Stomach (tissue), 9 donors: Measurements from ENCODE around the gene ZNF646. TPM values are rescaled to one million over a fixed set of nuclear protein-coding genes. Genes with fewer than 3 reads are reported as not detected.

ENCODE experiments used
- DNase-seq, 2 donors: peaks; one replicate each; pipeline versions ENCODE4 v3.0.0 to v3.0.0-alpha.2; 2013 to 2019
- H3K27ac ChIP-seq, 5 donors: fragments of 200-600 bp in 4 of 5; sonication (generic) in 4 of 5; one replicate each; pipeline ENCODE4 v1.5.1; 2013 to 2019; ENCODE audit warnings: mild to moderate bottlenecking in 1 of 5, moderate library complexity in 1 of 5
- H3K27me3 ChIP-seq, 3 donors: fragments of 200-600 bp; sonication (generic); one replicate each; pipeline ENCODE4 v1.5.1; 2017 to 2019; ENCODE audit warnings: mixed run types in 1 of 3
- H3K36me3 ChIP-seq, 4 donors: fragments of 200-600 bp; sonication (generic); 1 replicate in 3 of 4; 2 replicates in 1 of 4; pipeline ENCODE4 v1.5.1; 2016 to 2019
- H3K4me1 ChIP-seq, 4 donors: fragments of 200-600 bp; sonication (generic); one replicate each; pipeline ENCODE4 v1.5.1; 2016 to 2019
- H3K4me3 ChIP-seq, 4 donors: fragments of 200-600 bp; sonication (generic) in 3 of 4; one replicate each; pipeline ENCODE4 v1.5.1; 2016 to 2019; ENCODE audit warnings: mild to moderate bottlenecking in 1 of 4
- H3K9me3 ChIP-seq, 4 donors: fragments of 200-600 bp; sonication (generic); one replicate each; pipeline ENCODE4 v1.5.1; 2016 to 2019
- CTCF ChIP-seq, 7 experiments: fragments of 450-650 bp in 4 of 7; fragments of 200-600 bp in 3 of 7; sonication (generic) in 3 of 7; IDR thresholded peaks; one replicate each; pipeline ENCODE4 v1.5.1; 2016 to 2019; ENCODE audit warnings: antibody characterized with exemption in 7 of 7, control low read depth in 2 of 7, mild to moderate bottlenecking in 1 of 7
- EP300 ChIP-seq: sonication (generic); formaldehyde crosslinking; IDR thresholded peaks from one replicate; pipeline ENCODE4 v1.6.1; 2017; ENCODE audit warnings: antibody characterized with exemption
- POLR2A ChIP-seq, 4 donors: fragments of 450-650 bp; IDR thresholded peaks; one replicate each; pipeline ENCODE4 v1.6.1; 2016; ENCODE audit warnings: antibody characterized with exemption in 4 of 4, control low read depth in 2 of 4, mild to moderate bottlenecking in 1 of 4, moderate library complexity in 1 of 4
- POLR2AphosphoS5 ChIP-seq, 3 donors: sonication (generic); formaldehyde crosslinking; IDR thresholded peaks; one replicate each; pipeline ENCODE4 v1.6.1; 2016; ENCODE audit warnings: antibody characterized with exemption in 3 of 3
- WGBS, 5 donors: extraction: QIAGEN DNeasy Blood & Tissue Kit in 3 of 5; methylation state at CpG; one replicate each; pipeline versions ENCODE4 v1.1.5 to v1.1.7; 2013 to 2018; 5-methylcytosine and 5-hydroxymethylcytosine counted together
- intact Hi-C: fragments of 100-400 bp; cut with DNase I; formaldehyde crosslinking; loops from one replicate; pipeline ENCODE4 v1.15.1; 2023; ENCODE audit warnings: low total_unique reads
- polyA plus RNA-seq, 3 donors: library from polyadenylated mRNA; stranded (reverse); fragments of 200-250 nt; gene quantifications; one replicate each; pipeline ENCODE4 v1.2.3, GENCODE V29; 2013
- total RNA-seq, 5 donors: library from RNA; depleted of rRNA; stranded (reverse); fragments of >200 nt; gene quantifications; one replicate each; pipeline versions ENCODE4 v1.1.0 to v1.2.3, GENCODE V29; 2014 to 2016
- donor health status: healthy with polysubstance abuse.
- donor health status: Bipolar disorder and iron deficiency.
- donor health status: healthy.

The ZNF646 gene
- total and polyA plus RNA-seq, 8 donors = 2.1 to 13.4 (median 7.7) TPM

DNA sequence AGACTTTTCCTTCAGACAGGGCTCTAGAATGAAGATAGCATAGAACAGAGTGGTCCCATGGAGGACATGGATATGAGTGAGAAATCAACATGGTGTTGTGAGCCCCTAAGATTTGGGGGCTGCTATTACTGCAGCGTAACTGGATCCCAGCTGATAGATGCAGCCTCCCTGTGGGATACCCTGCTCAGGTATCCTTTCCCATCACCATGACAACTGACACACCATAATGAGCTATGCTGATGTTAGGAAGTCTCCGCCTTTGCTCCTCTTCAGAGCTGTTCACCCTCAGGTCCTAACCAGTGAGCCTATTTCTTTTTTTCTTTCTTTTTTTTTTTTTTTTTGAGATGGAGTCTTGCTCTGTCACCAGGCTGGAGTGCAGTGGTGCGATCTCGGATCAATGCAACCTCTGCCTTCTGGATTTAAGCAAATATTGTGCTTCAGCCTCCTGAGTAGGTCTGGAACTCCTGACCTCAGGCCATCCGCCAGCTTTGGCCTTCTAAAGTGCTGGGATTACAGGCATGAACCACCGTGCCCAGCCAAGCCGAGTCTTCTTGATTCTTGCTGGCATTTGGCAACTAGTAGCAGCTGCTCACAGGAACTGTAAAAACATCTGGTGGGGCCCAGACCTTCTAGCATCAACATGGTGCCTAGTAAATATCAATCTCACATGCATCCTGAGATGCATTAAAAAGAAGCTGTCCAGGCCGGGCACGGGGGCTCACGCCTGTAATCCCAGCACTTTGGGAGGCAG, 23.8 kb upstream of the ZNF646 start:
- WGBS, 5 donors = 64 to 74% (median 67%) methylated on average over 10 of the region's 10 CpGs
- TF ChIP-seq EP300 = no peak
- TF ChIP-seq POLR2A (IDR thresholded peaks at IDR 0.05) = no peak
- TF ChIP-seq CTCF (IDR thresholded peaks at IDR 0.05) = no peak
- Histone ChIP-seq H3K27me3 (no peaks in the 10 kb centered on the region), H3K4me3 (no peak overlapping the region), H3K4me1 (no peaks in the 10 kb centered on the region), H3K36me3 (no peaks in the 10 kb centered on the region), H3K9me3 (no peaks in the 10 kb centered on the region), H3K27ac (no peak overlapping the region)
- DNase-seq = no peak
- intact Hi-C loops = no loop called here

DNA sequence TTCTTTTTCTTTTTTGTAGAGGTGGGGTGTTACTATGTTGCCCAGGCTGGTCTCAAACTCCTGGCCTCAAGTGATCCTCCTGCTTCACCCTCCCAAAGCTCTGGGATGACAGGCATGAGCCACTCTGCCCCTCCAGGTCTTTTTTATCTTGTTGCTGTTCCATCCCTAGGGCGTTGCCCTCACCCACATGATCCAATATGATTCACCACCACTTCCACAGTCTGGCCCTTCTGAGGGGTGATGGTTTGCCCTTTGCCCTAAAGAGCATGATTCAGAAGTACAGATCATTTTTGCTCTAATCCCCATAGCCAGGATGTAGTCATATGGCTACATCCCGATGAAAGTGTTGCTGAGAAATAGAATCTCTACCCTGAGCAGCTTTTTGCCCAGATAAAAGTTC, 22.1 kb upstream of the ZNF646 start:
- no peak for DNase-seq
- no peak overlapping the region for H3K4me3 ChIP-seq
- TF ChIP-seq CTCF (IDR thresholded peaks at IDR 0.05) (no peak), POLR2A (IDR thresholded peaks at IDR 0.05) (no peak)
- no peaks in the 10 kb centered on the region for H3K36me3 ChIP-seq
- intact Hi-C loops = no loop called here
- H3K27me3 ChIP-seq = no peaks in the 10 kb centered on the region
- no peak overlapping the region for H3K27ac ChIP-seq
- 38 to 66% (median 62%) methylated on average over 2 of the region's 2 CpGs for WGBS, 5 donors
- no peaks in the 10 kb centered on the region for H3K4me1 ChIP-seq
- H3K9me3 ChIP-seq = no peaks in the 10 kb centered on the region

GRCh38 chr16:31055613-31056012, 18.6 kb upstream of the ZNF646 start:
- peaks cover 2 to 23% (median 8%) of the 10 kb centered on the region in 4 donors for H3K36me3 ChIP-seq
- 85 to 93% (median 90%) methylated on average over 4 of the region's 4 CpGs for WGBS, 5 donors
- no peaks in the 10 kb centered on the region for H3K9me3 ChIP-seq
- H3K4me1 ChIP-seq = no peaks in the 10 kb centered on the region
- intact Hi-C loops = no loop called here
- H3K4me3 ChIP-seq = no peak overlapping the region
- no peak overlapping the region for H3K27ac ChIP-seq
- DNase-seq = no peak
- H3K27me3 ChIP-seq = no peaks in the 10 kb centered on the region
- no peak for TF ChIP-seq POLR2AphosphoS5 (IDR thresholded peaks at IDR 0.05)

DNA sequence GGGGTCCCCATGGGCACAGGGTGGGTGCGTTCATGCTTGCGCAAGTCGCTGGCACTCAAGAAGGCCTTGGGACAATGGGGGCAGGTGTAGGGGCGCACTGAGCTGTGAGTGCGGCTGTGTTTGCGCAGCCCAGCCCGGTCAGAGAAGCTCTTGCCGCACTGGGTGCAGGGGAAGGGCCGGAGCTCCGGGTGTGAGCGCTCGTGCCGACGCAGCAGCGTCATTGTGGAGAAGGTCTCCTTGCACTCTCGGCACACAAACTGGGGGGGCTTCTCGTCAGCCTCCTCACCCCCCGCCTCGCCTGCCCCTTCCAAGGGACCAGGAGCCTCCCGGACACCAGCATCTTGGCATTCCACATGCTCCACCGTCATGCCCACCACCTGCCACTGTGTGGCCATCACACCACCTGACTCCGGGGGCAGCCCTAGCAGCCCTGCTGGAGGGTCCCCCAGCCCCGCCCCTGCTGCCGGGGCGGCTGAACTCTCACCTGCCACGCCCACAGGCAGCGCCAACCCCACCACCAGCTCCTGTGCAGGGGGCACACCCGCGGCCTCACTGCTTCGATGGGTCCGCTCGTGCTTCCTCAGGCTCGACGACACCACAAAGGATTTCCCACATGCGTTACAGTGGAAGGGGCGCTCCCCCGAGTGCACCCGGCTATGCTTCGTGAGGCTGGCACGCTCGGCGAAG, 13.0 kb upstream of the ZNF646 start:
- WGBS, 5 donors = 94 to 97% (median 95%) methylated on average over 34 to 42 of the region's 42 CpGs

More for the DNA sequence above, 13.0 kb upstream of the ZNF646 start:
- no peak for DNase-seq
- intact Hi-C loops = no loop called here
- peaks cover 19 to 59% (median 42%) of the 10 kb centered on the region in 4 donors for H3K36me3 ChIP-seq
- peaks cover 10 to 39% (median 14%) of the 10 kb centered on the region in 4 donors for H3K4me1 ChIP-seq
- no peaks in the 10 kb centered on the region for H3K27me3 ChIP-seq
- H3K27ac ChIP-seq = no peak overlapping the region
- no peak overlapping the region for H3K4me3 ChIP-seq
- no peak for TF ChIP-seq EP300
- TF ChIP-seq POLR2AphosphoS5 (IDR thresholded peaks at IDR 0.05) = no peak
- no peak for TF ChIP-seq POLR2A (IDR thresholded peaks at IDR 0.05)
- no peak for TF ChIP-seq CTCF (IDR thresholded peaks at IDR 0.05)
- H3K9me3 ChIP-seq = no peaks in the 10 kb centered on the region
